H7 (cell line): Measurements from ENCODE around the gene TOLLIP. TPM values are rescaled to one million over a fixed set of nuclear protein-coding genes. Genes with fewer than 3 reads are reported as not detected.
A peak's percentile ranks its signal among the peaks of the same experiment; 100 is the strongest.

Experiments used
- DNase-seq: peaks from one replicate; pipeline ENCODE4 v3.0.0; 2012
- H3K27me3 ChIP-seq: 2 replicates; pipeline ENCODE4 v1.6.0; 2011; ENCODE audit warnings: mild to moderate bottlenecking, low read length; ENCODE audit not compliant: control insufficient read depth, insufficient read depth
- H3K36me3 ChIP-seq: replicated peaks from 2 replicates; pipeline ENCODE4 v1.5.1; 2011; ENCODE audit warnings: low read length; ENCODE audit not compliant: control insufficient read depth, insufficient read depth
- H3K4me3 ChIP-seq: 2 replicates; pipeline ENCODE4 v1.5.1; 2011; ENCODE audit warnings: low read depth, mild to moderate bottlenecking, control low read depth, low read length, moderate library complexity; ENCODE audit not compliant: insufficient read depth
- total RNA-seq: library from RNA; depleted of rRNA; stranded (reverse); fragments of >200 nt; shearing (Covaris generic); gene quantifications from 2 replicates; pipeline ENCODE4 v1.2.3, GENCODE V29; 2014

TOLLIP gene
- total RNA-seq, 1 experiment from 2014 or later = 11.2 TPM

DNA sequence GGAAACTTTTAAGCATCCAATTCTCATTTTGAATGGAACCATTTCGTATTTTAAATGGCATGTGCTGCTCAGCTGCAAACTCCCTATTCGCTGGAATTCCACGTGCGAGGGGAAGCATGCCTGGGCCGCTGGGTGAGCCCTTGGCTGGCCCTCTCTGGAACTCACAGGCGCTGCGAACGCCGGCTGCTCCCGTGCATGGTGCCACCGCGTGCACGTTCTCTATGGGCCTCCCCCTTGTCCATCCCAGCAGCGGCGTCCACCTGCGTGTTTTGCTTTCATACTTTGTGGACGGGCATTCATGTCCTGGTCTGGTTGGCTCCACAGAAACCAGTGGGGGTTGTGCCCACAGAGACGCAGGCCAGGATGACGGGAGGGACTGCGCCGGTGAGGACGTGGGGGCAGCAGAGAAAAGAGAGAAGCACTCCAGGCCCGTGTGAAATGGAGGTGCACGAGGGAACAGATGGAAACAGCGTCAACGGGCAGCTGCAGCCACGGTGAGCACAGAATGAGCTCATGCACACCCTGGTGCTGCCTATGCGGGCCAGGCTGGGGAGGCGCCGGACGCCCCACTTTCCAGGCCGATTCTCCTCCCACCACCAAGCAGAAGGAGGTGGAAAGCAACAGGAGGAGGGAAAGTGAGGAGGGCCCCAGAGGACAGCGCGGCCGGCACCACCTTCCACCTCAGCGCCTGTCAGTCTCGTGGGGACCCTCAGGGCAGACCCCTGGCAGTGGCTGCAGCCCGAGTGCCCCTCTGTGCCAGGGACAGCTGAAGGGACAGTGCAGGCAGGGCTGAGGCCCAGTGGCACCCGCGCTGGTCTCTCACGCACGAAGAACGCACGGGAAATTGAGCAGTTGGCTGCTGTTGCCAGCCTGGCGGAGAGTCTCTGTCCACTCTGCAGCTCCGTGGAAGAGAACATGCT is 29.1 kb downstream of the TOLLIP start:
- peaks cover 2% of the 10 kb centered on the region for H3K36me3 ChIP-seq
- H3K27me3 ChIP-seq = no peaks in the 10 kb centered on the region
- DNase-seq = no peak
- H3K4me3 ChIP-seq = no peak overlapping the region

DNA sequence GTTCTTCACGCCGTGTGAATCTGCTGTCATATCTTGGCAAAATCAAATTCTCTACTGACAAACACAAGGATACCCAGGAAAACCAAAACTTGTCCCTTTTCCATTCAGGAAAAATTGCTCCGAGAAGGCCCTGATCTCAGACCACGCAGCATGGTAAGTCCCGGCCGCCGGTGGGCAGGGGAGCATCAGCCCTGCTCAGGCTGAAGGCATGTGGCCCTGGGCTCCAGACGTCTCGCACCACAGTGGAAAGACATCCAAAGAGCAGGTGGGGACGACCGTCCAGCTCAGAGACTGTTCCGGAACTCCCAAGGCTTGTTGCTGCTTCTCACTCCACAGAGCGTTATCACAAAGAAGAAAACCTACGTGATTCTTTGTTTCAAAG is 29.8 kb downstream of the TOLLIP start:
- Histone ChIP-seq H3K4me3 (no peak overlapping the region), H3K27me3 (no peaks in the 10 kb centered on the region), H3K36me3 (peaks cover 2% of the 10 kb centered on the region)
- no peak for DNase-seq

DNA sequence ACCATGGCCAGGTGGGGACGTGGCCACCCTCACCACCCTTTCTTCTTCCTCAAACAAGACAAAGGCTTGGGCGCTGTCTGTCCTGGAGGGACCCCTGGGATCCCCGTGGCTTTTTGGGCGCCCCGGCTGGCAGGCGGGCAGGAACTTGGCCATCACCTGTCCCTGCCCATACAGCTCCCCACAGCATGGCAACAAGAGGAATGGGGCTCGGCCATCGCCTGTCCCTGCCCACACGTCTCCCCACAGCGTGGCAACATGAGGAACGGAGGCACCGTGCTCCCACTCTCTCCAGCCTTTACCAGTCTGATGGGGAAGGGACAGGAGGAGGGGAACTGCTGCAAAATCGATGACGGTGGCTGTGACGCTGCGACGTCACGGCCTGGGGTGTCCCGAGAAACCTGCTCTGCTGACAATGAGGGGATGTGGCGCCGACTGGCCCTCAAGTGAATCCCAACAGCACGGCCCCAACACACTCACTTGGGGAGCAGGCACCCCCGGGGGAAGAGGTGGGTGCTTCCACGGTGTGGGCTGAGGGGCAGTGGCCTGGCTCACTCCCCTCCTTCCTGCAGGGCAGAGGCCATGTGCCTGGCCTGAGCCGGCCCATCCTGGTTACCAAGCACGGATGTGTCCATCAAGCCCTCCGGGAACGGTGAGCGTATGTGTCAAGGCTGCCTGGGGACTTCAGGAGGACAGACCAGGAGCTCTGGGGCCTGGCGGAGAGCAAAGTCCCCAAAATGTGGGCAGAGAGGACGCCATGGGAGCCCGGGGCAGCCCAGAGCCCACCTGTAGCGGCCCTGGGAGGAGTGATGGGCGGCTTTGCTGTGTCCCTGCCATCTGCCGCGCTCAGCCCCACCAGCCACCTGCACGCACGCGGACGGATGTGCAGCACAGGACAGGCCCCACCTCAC is 30.4 kb downstream of the TOLLIP start:
- Histone ChIP-seq H3K4me3 (no peak overlapping the region), H3K27me3 (no peaks in the 10 kb centered on the region), H3K36me3 (peaks cover 2% of the 10 kb centered on the region)
- no peak for DNase-seq

DNA sequence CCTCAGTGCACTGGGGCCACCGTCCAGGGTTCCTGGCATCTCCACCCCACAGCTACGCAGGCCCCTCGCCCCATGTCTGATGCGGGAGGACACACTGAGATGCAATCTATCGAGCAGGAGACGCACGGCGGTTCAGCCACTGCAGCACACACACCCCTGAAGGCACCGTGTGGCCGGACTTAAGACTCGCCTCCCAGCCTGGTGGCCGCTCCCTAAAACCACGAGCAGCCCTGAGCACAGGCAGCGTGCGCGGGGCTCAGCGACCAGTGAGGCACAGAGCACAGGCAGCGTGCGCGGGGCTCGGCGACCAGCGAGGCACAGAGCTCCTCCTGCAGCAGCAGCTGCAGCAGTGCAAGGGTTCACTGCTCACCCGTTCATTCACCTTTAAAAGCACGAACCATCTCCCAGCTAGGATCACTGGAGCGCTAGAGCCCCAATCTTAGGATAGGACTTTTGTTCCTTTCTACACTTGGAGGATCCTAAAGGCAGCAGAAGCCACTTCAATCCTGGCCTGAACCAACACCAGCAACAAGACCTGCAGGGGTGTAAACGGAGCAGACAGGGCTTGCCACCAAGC is 31.4 kb downstream of the TOLLIP start:
- Histone ChIP-seq H3K4me3 (no peak overlapping the region), H3K27me3 (no peaks in the 10 kb centered on the region), H3K36me3 (peaks cover 2% of the 10 kb centered on the region)
- no peak for DNase-seq

DNA sequence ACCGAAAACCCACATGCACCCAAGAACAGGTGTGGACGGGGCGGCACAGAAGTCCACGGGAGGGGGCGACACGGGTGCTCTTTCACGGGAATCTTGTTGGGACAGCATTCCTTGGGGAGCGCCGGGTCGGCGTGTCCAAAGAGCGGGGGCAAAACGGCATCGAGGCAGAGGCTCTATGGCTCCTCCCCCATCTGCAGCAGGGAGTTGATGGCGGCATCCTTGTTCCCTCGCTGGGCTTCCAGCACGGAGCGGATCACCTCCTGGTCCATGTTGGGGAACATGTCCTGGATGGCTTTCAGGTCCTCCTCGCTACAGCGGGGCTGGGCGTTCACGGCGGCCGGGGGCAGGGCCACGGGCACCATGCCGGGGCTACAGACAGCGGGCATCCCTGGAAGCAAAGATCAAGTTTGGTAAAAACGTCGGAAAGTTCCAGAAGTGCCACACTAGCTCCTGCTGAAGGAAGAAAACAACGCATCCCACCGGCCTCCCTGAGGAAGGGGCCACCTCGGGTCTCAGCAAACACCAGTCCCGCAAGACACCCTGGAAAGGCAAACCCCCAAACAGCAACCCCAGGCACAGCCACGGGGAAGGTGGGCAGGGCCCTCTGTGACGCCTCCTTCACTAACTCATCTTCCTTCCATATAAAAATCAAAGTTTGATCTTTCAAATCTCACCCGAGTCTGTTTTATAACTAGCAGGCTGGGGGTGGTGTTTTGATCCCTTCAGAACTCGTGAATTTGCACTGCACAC is 32.4 kb downstream of the TOLLIP start:
- H3K36me3 ChIP-seq = peaks cover 2% of the 10 kb centered on the region; the same call in 1 of the 2 replicates
- H3K27me3 ChIP-seq = no peaks in the 10 kb centered on the region
- H3K4me3 ChIP-seq = no peak overlapping the region
- no peak for DNase-seq

DNA sequence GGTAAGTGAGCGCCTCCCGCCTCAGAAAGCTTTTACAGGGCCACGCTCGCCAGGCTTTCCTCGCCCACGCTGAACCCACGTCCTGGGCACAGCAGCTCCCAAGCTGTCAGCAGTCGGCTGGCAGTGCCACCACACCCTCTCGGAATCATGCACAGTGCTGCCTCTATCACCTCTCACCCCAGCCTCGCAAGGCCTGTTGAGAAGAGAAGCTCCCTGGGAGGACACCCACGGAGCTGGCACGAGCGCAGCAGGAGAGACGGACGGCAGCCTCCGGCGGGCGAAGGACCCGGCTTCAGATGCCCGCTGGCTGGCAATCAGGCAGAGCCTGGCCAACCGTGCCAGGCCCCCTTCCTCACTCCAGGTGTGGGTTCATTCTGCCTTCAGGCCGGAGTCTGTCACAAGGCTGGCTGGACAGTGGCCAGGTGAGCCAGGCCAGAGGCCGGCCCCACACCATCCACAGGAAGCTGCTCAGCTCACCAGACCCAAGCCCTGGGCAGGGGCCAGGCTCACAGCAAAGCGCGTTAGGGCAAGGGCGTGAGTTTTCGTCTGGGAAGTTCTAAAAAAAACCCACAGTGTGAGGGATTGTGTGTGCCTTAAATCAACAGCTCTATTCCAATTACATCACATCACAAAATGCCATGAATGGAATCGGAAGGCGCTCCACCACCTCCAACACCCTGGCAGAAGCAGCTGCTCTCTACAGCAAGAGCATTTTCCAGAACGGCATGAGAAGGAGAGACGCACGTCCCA is 33.2 kb downstream of the TOLLIP start:
- Histone ChIP-seq H3K36me3 (peaks cover 2% of the 10 kb centered on the region; the same call in 1 of the 2 replicates), H3K4me3 (no peak overlapping the region), H3K27me3 (no peaks in the 10 kb centered on the region)
- DNase-seq = no peak

DNA sequence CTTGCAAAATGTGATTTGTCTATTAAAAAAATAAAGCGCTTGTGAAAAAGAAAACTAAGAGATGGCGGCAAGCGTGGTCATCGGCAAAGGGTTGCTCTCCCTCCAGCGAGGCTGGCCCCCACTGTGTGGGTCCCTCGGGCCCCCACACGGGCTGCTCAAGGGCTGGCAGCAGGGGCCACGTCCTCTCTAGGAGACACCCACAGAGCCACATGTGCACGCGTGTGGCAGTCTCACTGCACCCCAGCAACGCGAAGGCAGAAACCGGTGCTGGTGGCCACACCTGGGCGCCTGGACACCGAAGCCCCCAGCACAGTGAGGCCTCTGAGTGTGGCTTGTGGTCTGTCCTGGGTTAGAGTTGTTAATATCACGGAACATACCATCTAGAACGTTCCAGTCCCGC is 34.4 kb downstream of the TOLLIP start:
- no peaks in the 10 kb centered on the region for H3K27me3 ChIP-seq
- DNase-seq = no peak
- H3K36me3 ChIP-seq = peaks cover 2% of the 10 kb centered on the region; the same call in 1 of the 2 replicates
- no peak overlapping the region for H3K4me3 ChIP-seq

DNA sequence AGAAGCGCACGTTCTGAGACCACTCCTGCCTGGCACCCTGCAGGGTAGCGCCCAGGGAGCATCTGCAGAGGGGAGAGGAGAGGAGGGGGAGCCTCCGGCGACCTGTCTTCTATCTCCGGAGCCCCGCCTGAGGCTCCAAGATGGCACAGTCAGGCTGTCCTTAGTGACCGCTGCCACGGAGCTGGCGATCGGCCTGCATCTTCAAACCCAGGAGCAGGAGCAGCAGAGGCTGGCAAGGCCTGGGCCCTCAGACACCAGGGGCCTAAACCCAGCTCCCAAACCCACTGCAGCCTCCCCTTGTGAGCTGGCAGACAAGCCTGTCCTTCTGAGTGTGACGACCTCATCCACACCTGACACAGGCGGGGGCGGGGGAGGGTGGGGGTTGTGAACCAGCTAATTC is 34.9 kb downstream of the TOLLIP start:
- H3K36me3 ChIP-seq = no peaks in the 10 kb centered on the region; the same call in 1 of the 2 replicates
- no peak for DNase-seq
- no peak overlapping the region for H3K4me3 ChIP-seq
- no peaks in the 10 kb centered on the region for H3K27me3 ChIP-seq

DNA sequence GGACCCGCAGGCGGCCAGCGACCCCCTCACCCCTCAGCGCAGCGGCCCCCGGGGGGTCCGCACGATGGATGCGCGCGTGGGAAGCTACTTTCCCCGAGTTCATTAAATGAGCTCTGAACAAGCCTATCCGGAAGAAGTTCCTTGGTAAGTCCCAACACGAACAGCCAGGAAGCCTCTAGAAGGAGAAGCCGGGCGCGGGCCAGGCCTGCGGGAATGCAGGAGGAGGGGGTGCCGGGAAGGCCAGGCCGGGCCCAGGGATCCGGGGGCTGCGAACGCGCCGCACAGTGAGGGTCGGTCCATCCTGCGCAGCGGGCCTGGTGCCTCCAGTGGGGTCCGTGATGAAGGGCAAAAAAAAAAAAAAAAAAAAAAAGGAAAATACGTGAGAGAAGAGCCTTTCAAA is 36.9 kb downstream of the TOLLIP start:
- Histone ChIP-seq H3K27me3 (no peaks in the 10 kb centered on the region), H3K4me3 (no peak overlapping the region), H3K36me3 (no peaks in the 10 kb centered on the region; the same call in 1 of the 2 replicates)
- no peak for DNase-seq

DNA sequence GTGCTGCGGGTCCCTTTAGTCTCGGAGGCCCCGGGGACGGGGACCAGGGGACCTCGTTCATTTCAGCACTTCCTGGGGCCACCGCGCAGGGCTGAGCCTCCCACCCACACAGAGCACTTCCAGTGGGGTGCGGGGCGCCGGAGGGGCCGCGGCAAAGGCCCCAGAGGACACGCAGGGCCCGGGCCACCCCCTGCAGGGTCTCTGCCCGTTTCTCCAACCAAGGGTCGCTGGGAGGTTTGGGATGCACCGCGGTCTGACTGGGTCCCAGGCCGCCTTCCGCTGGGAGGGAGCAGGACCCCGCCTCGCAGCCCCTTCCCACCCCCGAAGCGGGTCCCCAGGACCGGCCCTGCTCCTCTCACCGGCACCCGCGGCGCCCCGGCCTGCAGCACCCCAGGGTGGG is 37.5 kb downstream of the TOLLIP start:
- Histone ChIP-seq H3K36me3 (no peaks in the 10 kb centered on the region; the same call in 1 of the 2 replicates), H3K4me3 (no peak overlapping the region), H3K27me3 (no peaks in the 10 kb centered on the region)
- no peak for DNase-seq

DNA sequence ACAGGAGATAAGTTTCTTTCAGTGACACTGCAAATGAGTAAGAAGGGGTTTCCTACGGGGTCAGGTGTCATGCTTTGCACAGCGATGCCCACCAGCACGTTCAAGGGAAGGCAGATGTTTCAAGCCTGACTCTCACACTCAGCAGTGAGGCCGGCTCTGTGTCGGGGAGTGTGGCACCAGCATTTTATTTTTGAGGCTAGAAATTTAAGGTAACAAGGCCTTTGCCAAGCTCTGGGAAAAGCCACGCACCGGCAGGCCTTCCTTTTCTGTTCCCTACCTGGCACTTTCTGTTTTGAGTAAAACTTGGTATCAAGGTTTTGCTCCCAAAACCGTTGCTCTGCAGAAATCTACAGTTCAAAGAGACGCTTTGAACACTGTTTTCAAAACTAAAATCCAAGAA is 38.0 kb downstream of the TOLLIP start:
- Histone ChIP-seq H3K36me3 (no peaks in the 10 kb centered on the region; the same call in 1 of the 2 replicates), H3K4me3 (no peak overlapping the region), H3K27me3 (no peaks in the 10 kb centered on the region)
- no peak for DNase-seq

DNA sequence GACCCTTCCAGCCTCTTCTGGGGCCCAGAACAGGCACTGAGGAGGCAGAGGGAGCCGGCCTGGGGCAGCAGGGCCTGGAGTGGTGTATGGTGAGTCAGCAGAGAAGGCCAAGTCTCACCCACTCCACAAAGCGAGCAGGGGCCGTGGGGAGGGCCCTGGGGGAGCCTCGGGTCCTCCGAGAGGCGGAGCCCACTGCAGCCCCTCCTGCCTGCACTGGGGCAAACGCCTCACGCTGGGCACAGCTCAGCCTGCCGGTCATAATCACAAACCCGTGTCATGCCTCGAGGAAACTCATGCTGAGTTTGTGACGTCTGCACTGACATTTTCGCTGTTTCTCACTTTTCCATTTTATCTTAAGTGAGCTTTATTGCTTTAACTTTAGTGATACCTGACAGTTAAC is 38.4 kb downstream of the TOLLIP start:
- peak; percentile 79 for DNase-seq
- Histone ChIP-seq H3K27me3 (no peaks in the 10 kb centered on the region), H3K36me3 (no peaks in the 10 kb centered on the region; the same call in 1 of the 2 replicates), H3K4me3 (no peak overlapping the region)

DNA sequence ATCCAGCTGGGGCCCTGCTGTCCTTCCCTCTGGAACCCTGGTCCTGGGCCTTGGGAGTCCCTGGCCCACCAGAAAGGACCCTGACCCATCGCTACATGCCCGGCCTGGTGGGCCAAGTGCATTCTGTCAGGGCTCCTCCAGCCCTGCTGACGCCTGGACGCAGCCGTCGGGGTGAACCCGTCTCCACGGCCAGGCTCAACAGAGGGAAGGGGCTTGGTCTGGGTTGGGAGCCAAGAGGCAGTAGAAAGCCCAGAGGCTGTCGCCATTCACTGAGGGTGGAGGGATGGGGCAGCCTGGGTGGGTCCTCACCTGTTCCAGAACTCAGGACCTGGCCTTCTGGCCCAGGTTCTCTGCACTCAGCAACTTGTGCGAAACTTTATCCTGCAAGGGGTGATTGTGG is 39.0 kb downstream of the TOLLIP start:
- no peak overlapping the region for H3K4me3 ChIP-seq
- H3K36me3 ChIP-seq = no peaks in the 10 kb centered on the region
- H3K27me3 ChIP-seq = no peaks in the 10 kb centered on the region
- no peak for DNase-seq
